Osteocyte (in vitro differentiated cells): ENCODE data around the gene CELF5. TPM values are rescaled to one million over a fixed set of nuclear protein-coding genes. Genes with fewer than 3 reads are reported as not detected.
"Not testable (repeated sequence)": the region's sequence is repeated elsewhere in the genome, so short reads cannot be mapped to it uniquely, and the experiment has no call there.

Source experiments
- DNase-seq: peaks from one replicate; pipeline ENCODE4 v3.0.0; 2021; ENCODE audit warnings: mixed read lengths; ENCODE audit not compliant: unreplicated experiment; ENCODE audit errors: extremely low spot score
- H3K27ac Mint-ChIP-seq: one replicate; pipeline ENCODE4 v1.8.0; 2021; ENCODE audit warnings: mild to moderate bottlenecking, mixed read lengths; ENCODE audit not compliant: unreplicated experiment
- H3K27me3 Mint-ChIP-seq: one replicate; pipeline ENCODE4 v1.8.0; 2021; ENCODE audit warnings: mixed read lengths; ENCODE audit not compliant: unreplicated experiment
- H3K36me3 Mint-ChIP-seq: one replicate; pipeline ENCODE4 v1.8.0; 2021; ENCODE audit warnings: mixed read lengths; ENCODE audit not compliant: unreplicated experiment
- H3K4me1 Mint-ChIP-seq: one replicate; pipeline ENCODE4 v1.8.0; 2021; ENCODE audit warnings: mixed read lengths; ENCODE audit not compliant: unreplicated experiment
- H3K4me3 Mint-ChIP-seq: one replicate; pipeline ENCODE4 v1.8.0; 2021; ENCODE audit warnings: mild to moderate bottlenecking, moderate library complexity, mixed read lengths; ENCODE audit not compliant: unreplicated experiment
- H3K9me3 Mint-ChIP-seq: one replicate; pipeline ENCODE4 v1.8.0; 2021; ENCODE audit warnings: mixed read lengths; ENCODE audit not compliant: unreplicated experiment
- total RNA-seq: library from RNA; stranded (reverse); gene quantifications from 2 replicates; pipeline ENCODE4 v1.2.1, GENCODE V29; 2021
- TF ChIP-seq, protein P1 (sequence below): fragments of 200-600 bp; sonication (generic); IDR thresholded peaks from 2 replicates; pipeline ENCODE4 v1.5.0; 2021; ENCODE audit warnings: antibody characterized with exemption, mild to moderate bottlenecking, moderate library complexity

Gene CELF5
- total RNA-seq, 1 donor from 2014 or later: 0.16 TPM

DNA sequence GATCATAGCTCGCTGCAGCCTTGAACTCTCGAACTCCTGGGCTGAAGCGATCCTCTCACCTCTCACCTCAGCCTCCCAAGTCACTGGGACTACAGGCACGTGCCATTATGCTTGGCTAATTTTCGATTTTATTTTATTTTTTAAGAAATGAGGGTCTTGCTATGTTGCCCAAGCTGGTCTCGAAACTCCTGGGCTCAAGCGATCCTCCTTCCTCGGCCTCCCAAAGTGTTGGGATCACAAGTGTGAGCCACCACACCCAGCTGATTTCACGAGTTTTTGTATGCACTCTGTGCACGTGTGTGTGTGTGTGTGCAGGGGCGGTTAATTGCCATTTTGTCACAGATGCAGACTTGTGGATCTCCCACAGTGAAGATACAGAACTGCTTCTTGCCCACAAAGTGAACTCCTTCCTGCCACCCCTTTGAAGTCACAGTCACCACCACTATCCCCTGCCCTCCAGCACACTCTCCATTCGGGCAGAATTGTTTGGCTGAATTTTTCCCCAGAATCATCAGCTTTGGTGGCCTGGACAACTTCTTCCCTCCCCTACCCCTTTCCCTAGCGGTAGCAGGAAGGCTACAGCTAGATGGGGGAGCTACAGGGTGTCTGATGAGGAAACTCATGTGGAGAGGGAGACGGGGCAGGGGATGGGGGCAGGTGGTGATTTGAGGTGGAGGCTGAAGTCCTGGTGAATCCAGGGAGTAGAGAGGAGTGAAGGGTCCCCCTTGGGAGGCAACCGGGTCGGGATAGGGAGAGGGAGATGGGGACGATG is 59.6 kb downstream of the CELF5 start:
- Mint-ChIP-seq H3K27me3 (peaks cover 37% of the 10 kb centered on the region), H3K4me3 (no peak overlapping the region), H3K9me3 (no peaks in the 10 kb centered on the region), H3K4me1 (peaks cover 9% of the 10 kb centered on the region), H3K27ac (no peak overlapping the region), H3K36me3 (no peaks in the 10 kb centered on the region)
- TF ChIP-seq, protein P1, sequence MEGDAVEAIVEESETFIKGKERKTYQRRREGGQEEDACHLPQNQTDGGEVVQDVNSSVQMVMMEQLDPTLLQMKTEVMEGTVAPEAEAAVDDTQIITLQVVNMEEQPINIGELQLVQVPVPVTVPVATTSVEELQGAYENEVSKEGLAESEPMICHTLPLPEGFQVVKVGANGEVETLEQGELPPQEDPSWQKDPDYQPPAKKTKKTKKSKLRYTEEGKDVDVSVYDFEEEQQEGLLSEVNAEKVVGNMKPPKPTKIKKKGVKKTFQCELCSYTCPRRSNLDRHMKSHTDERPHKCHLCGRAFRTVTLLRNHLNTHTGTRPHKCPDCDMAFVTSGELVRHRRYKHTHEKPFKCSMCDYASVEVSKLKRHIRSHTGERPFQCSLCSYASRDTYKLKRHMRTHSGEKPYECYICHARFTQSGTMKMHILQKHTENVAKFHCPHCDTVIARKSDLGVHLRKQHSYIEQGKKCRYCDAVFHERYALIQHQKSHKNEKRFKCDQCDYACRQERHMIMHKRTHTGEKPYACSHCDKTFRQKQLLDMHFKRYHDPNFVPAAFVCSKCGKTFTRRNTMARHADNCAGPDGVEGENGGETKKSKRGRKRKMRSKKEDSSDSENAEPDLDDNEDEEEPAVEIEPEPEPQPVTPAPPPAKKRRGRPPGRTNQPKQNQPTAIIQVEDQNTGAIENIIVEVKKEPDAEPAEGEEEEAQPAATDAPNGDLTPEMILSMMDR: no peak
- no peak for DNase-seq

DNA sequence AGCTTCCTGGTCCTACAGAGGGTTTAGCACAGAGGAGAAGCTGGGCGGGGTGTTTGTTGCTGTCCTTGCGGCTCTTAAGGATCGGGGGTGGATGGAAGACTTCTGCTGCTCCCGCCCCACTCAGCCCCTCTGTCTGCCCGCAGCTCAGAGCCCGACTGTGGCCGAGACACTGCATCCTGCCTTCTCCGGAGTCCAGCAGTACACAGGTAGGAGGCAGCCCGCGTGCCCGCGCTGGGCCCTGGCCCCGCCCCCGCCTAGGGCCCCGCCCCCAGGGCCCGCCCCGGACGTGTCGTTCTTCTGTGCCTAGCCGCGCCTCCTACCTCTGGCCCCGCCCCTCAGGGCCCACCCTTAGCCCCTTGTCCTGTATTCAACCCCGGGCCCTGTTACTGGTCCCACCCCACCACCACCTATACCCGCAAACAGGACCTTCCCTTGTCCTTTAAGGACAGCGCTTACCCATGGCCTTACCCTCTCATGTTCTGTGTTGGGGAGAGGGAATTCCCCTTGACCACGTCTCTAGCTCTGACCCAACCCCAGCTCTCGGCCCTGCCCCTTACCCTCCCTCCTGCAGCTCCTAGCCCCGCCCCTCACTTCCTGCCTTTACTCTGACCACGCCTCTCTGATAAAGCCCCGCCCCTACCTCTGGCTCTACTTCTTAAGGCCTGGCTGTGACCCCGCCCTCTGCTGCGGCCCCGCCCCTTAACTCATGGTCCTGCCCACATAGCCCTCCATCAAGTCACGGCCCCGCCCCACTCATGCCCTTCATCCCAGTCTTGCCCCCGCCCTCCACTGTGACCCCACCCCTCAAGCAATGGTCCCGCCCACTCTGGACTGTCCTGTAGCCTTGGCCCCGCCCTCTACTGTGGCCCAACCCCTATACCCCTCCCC is 60.5 kb downstream of the CELF5 start:
- no peak overlapping the region for H3K4me3 Mint-ChIP-seq
- H3K36me3 Mint-ChIP-seq: no peaks in the 10 kb centered on the region
- no peaks in the 10 kb centered on the region for H3K9me3 Mint-ChIP-seq
- DNase-seq: no peak
- H3K27me3 Mint-ChIP-seq: peaks cover 40% of the 10 kb centered on the region
- H3K4me1 Mint-ChIP-seq: peaks cover 9% of the 10 kb centered on the region
- TF ChIP-seq, protein P1: no peak
- no peak overlapping the region for H3K27ac Mint-ChIP-seq

DNA sequence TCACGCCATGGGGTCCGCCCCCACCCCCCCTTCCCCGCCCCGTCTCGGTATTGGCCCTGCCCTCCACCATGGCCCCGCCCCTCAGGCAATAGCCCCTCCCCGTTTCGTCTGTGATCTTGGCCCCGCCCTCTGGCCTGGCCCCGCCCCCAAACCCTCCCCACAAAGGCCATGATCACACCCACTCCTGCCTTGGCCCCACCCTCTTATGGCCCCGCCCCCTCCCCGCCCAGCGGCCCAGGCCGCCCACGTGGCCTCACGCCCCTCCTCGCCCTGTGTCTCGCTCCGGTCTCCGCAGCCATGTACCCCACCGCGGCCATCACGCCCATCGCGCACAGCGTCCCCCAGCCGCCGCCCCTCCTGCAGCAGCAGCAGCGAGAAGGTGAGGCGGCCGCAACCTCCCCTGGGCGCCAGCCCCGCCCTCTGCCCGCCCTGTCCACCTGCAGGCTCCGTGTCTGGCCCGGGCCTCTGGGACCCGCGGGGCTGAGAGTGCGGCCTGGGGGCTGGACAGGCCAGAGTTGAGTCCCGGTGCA is 61.3 kb downstream of the CELF5 start:
- Mint-ChIP-seq H3K27me3 (peaks cover 40% of the 10 kb centered on the region), H3K36me3 (no peaks in the 10 kb centered on the region), H3K4me3 (no peak overlapping the region), H3K27ac (no peak overlapping the region), H3K9me3 (no peaks in the 10 kb centered on the region), H3K4me1 (peaks cover 9% of the 10 kb centered on the region)
- no peak for DNase-seq
- TF ChIP-seq, protein P1: no peak

DNA sequence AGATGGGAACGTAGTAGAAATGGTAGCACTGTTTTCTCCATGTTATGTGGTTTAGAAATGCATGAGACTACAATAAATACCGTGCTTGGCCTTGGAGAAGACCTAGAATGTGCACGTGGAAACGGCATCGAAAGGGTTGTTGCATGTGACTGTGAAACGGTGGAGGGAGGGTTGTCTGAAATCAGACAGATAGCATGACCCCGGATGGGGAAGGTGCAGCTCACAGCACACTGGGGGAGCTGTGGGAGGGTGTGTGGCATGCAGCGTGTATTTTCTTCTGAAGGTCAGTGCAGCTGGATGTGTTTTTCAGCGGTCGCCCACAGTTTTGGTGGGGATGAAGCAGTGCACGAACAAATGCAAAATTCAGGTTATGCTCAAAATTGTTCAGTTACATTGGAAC is 63.4 kb downstream of the CELF5 start:
- Mint-ChIP-seq H3K4me1 (peaks cover 9% of the 10 kb centered on the region), H3K27me3 (peaks cover 38% of the 10 kb centered on the region), H3K36me3 (no peaks in the 10 kb centered on the region), H3K4me3 (no peak overlapping the region), H3K9me3 (no peaks in the 10 kb centered on the region), H3K27ac (no peak overlapping the region)
- TF ChIP-seq, protein P1: no peak
- no peak for DNase-seq

GRCh38 chr19:3288437-3288836 is 64.0 kb downstream of the CELF5 start:
- H3K36me3 Mint-ChIP-seq, H3K27ac Mint-ChIP-seq, H3K4me1 Mint-ChIP-seq, H3K9me3 Mint-ChIP-seq, H3K4me3 Mint-ChIP-seq, DNase-seq: not testable (repeated sequence)
- H3K27me3 Mint-ChIP-seq: peaks cover 38% of the 10 kb centered on the region
